Sigmoid colon (tissue), 7 donors: ENCODE data around the gene OR13C5. TPM values are rescaled to one million over a fixed set of nuclear protein-coding genes. Genes with fewer than 3 reads are reported as not detected.

ENCODE experiments used
- DNase-seq: peaks from one replicate; pipeline ENCODE4 v3.0.0-alpha.2; 2019
- H3K27ac ChIP-seq, 4 donors: fragments of 200-600 bp; sonication (generic); one replicate each; pipeline ENCODE4 v1.5.1; 2016 to 2019; ENCODE audit warnings: mild to moderate bottlenecking in 1 of 4
- H3K27me3 ChIP-seq, 3 donors: fragments of 200-600 bp; sonication (generic); one replicate each; pipeline ENCODE4 v1.5.1; 2019; ENCODE audit warnings: mild to moderate bottlenecking in 1 of 3
- H3K36me3 ChIP-seq, 4 donors: fragments of 200-600 bp; sonication (generic); one replicate each; pipeline ENCODE4 v1.5.1; 2016 to 2019
- H3K4me1 ChIP-seq, 4 donors: fragments of 200-600 bp; sonication (generic); one replicate each; pipeline ENCODE4 v1.5.1; 2017 to 2019
- H3K4me3 ChIP-seq, 4 donors: fragments of 200-600 bp; sonication (generic); one replicate each; pipeline ENCODE4 v1.5.1; 2017 to 2019; ENCODE audit warnings: mild to moderate bottlenecking in 2 of 4, moderate library complexity in 1 of 4
- H3K9me3 ChIP-seq, 4 donors: fragments of 200-600 bp in 3 of 4; sonication (generic) in 3 of 4; one replicate each; pipeline versions ENCODE4 v1.5.1 to v1.6.1; 2013 to 2019
- EP300 ChIP-seq, 4 donors: sonication (generic); formaldehyde crosslinking; IDR thresholded peaks; one replicate each; pipeline ENCODE4 v1.6.1; 2017; ENCODE audit warnings: antibody characterized with exemption in 4 of 4
- POLR2A ChIP-seq, 2 donors: fragments of 450-650 bp; IDR thresholded peaks; one replicate each; pipeline ENCODE4 v1.6.1; 2016; ENCODE audit warnings: antibody characterized with exemption in 2 of 2, mild to moderate bottlenecking in 2 of 2, moderate library complexity in 2 of 2
- POLR2AphosphoS5 ChIP-seq, 4 donors: sonication (generic); formaldehyde crosslinking; IDR thresholded peaks; one replicate each; pipeline ENCODE4 v1.6.1; 2017; ENCODE audit warnings: antibody characterized with exemption in 4 of 4
- WGBS, 2 donors: extraction: QIAGEN DNeasy Blood & Tissue Kit; methylation state at CpG; one replicate each; pipeline ENCODE4 v1.1.7; 2013; 5-methylcytosine and 5-hydroxymethylcytosine counted together
- intact Hi-C: fragments of 100-400 bp; cut with DNase I; formaldehyde crosslinking; loops from one replicate; pipeline ENCODE4 v1.15.1; 2023
- polyA plus RNA-seq, 3 donors: library from polyadenylated mRNA; stranded (reverse); fragments of 200-250 nt; gene quantifications; one replicate each; pipeline ENCODE4 v1.2.3, GENCODE V29; 2013
- total RNA-seq, 4 donors: library from RNA; depleted of rRNA; stranded (reverse); fragments of >200 nt; gene quantifications; one replicate each; pipeline ENCODE4 v1.1.0, GENCODE V29; 2016
- TF ChIP-seq, protein P1 (sequence below), 4 experiments: fragments of 450-650 bp in 3 of 4; fragments of 200-600 bp in 1 of 4; IDR thresholded peaks; one replicate each; pipeline ENCODE4 v1.5.1; 2016 to 2019; ENCODE audit warnings: antibody characterized with exemption in 4 of 4, mild to moderate bottlenecking in 3 of 4, moderate library complexity in 2 of 4
- donor health status: healthy with polysubstance abuse.
- donor health status: Bipolar disorder and iron deficiency.
- donor health status: healthy.

OR13C5 gene
- total and polyA plus RNA-seq, 7 donors: not detected

DNA sequence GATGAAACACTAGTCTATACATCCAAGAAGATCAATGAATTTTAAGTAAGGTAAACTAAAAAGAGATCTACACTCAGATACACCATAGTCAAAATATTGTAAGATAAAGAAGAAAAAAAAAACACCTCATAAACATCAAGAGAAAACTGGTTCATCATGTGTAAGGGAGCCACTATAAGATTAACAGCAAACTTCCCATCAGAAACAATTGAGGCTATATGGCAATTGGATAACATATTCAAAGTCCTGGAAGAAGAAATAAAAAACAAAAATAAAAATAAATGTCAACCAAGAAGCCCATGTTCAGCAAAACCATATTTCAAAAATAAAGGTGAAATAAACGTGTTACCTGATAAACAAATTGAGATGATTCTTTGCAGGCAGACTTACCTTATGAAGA, 26.6 kb downstream of the OR13C5 start:
- intact Hi-C loops: no loop called here
- Histone ChIP-seq H3K27me3 (no peaks in the 10 kb centered on the region), H3K27ac (no peak overlapping the region), H3K36me3 (no peaks in the 10 kb centered on the region), H3K9me3 (no peaks in the 10 kb centered on the region), H3K4me1 (no peaks in the 10 kb centered on the region), H3K4me3 (no peak overlapping the region)
- 69 to 80% methylated on average over 1 of the region's 1 CpG for WGBS, 2 donors
- no peak for DNase-seq
- TF ChIP-seq POLR2A (IDR thresholded peaks at IDR 0.05) (no peak), POLR2AphosphoS5 (IDR thresholded peaks at IDR 0.05) (no peak)
- TF ChIP-seq, protein P1, sequence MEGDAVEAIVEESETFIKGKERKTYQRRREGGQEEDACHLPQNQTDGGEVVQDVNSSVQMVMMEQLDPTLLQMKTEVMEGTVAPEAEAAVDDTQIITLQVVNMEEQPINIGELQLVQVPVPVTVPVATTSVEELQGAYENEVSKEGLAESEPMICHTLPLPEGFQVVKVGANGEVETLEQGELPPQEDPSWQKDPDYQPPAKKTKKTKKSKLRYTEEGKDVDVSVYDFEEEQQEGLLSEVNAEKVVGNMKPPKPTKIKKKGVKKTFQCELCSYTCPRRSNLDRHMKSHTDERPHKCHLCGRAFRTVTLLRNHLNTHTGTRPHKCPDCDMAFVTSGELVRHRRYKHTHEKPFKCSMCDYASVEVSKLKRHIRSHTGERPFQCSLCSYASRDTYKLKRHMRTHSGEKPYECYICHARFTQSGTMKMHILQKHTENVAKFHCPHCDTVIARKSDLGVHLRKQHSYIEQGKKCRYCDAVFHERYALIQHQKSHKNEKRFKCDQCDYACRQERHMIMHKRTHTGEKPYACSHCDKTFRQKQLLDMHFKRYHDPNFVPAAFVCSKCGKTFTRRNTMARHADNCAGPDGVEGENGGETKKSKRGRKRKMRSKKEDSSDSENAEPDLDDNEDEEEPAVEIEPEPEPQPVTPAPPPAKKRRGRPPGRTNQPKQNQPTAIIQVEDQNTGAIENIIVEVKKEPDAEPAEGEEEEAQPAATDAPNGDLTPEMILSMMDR (IDR thresholded peaks at IDR 0.05): no peak

DNA sequence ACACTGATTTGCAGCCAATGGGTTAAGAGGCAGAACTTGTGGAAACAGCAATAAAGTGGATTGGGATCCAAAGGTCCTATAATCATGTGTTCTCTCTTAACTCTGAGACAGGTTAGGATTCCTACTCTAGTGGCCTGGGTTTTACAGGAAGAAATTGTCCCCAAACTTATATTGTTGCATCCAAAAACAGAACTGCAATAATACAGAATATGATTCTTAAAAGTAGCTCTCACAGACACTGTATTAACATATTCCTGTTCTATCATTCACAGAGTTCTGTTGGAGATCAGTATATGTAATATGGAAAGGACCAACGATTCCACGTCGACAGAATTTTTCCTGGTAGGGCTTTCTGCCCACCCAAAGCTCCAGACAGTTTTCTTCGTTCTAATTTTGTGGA, 30.3 kb downstream of the OR13C5 start, which contains the start of gene OR13C8:
TSS of gene OR13C8 (plus strand) at position 301 of the 400 bp plus-strand sequence. CDS start at position 301, 0 bp downstream.
- no peak within 1 kb of the TSS for H3K27ac ChIP-seq
- intact Hi-C loops: no loop called here
- no peaks in the 10 kb centered on the region for H3K36me3 ChIP-seq
- no peak within 1 kb of the TSS for H3K4me3 ChIP-seq
- H3K4me1 ChIP-seq: no peaks in the 10 kb centered on the region
- H3K9me3 ChIP-seq: no peaks in the 10 kb centered on the region
- WGBS, 2 donors: 86% methylated on average over 4 of the region's 4 CpGs
- TF ChIP-seq POLR2A (IDR thresholded peaks at IDR 0.05) (no peak), EP300 (IDR thresholded peaks at IDR 0.05) (no peak), POLR2AphosphoS5 (IDR thresholded peaks at IDR 0.05) (no peak)
- TF ChIP-seq, protein P1 (IDR thresholded peaks at IDR 0.05): no peak
- no peaks in the 10 kb centered on the region for H3K27me3 ChIP-seq
- DNase-seq: no peak

DNA sequence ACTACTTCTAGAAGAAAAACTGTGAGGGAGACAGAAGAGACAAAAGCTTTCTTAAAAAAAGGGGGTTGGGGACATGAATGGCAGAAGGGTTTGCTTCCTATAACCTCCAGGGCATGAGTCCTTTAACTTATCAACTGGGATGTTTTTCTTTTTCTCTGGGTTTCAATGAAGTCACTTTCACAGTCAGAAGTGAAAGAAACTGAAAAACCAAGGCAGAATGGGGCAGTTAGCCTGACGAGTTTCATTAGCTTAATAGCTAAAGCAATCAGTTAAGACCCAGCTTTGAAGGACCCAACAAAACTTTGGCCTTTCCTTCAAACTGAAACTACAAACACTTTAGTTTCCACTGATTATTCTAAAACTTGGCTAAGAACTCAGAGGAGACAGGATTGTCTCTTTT, 34.9 kb downstream of the OR13C5 start:
- no peak for DNase-seq
- H3K27me3 ChIP-seq: no peaks in the 10 kb centered on the region
- TF ChIP-seq, protein P1 (IDR thresholded peaks at IDR 0.05): no peak
- TF ChIP-seq POLR2A (IDR thresholded peaks at IDR 0.05) (no peak), EP300 (IDR thresholded peaks at IDR 0.05) (no peak), POLR2AphosphoS5 (IDR thresholded peaks at IDR 0.05) (no peak)
- H3K4me3 ChIP-seq: no peak overlapping the region
- H3K4me1 ChIP-seq: no peaks in the 10 kb centered on the region
- H3K36me3 ChIP-seq: no peaks in the 10 kb centered on the region
- no peak overlapping the region for H3K27ac ChIP-seq
- intact Hi-C loops: no loop called here
- 58 to 66% methylated on average over 1 of the region's 1 CpG for WGBS, 2 donors
- H3K9me3 ChIP-seq: no peaks in the 10 kb centered on the region

DNA sequence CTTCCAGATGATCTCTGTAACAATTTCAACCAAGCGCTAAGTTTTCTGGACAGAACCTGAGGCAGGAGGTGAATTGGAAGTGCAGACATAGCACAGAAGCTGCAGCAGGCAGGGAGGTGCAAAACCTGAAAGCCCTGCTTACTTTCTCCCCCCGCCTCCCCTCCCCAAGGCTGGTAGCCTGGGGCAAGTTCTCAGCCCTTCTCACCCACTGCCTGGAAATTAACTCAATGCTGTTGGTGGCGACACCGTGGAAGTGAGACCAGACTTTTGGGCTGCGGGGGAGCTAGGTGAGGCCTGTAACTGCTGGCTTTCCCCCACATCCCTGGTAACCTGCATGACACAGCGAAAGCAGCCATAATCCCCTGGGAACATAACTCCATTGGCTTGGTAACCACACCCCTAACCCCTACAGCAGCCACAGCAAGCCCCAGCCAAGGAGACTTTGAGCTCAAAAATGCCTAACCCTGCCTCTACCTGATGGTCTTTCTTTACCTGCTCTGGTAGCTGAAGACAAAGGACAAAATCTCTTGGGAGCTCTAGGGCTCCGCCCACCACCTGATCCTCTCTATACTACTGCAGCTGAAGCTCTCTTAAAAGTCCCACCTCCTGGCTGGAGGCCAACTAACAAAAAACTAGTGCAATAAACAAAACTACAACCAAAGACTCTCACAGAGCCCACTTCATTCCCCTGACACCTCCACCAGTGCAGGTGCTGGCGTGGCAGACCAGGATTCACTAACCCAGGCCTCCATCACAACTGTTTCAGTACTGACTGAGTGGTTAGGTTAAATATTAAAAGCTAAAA, 42.2 kb downstream of the OR13C5 start:
- H3K9me3 ChIP-seq: no peaks in the 10 kb centered on the region
- no peaks in the 10 kb centered on the region for H3K27me3 ChIP-seq
- no peak overlapping the region for H3K4me3 ChIP-seq
- no peaks in the 10 kb centered on the region for H3K4me1 ChIP-seq
- H3K36me3 ChIP-seq: no peaks in the 10 kb centered on the region
- no peak for DNase-seq
- no peak overlapping the region for H3K27ac ChIP-seq
- TF ChIP-seq POLR2A (IDR thresholded peaks at IDR 0.05): no peak
- TF ChIP-seq EP300 (IDR thresholded peaks at IDR 0.05): no peak
- no peak for TF ChIP-seq POLR2AphosphoS5 (IDR thresholded peaks at IDR 0.05)
- TF ChIP-seq, protein P1 (IDR thresholded peaks at IDR 0.05): no peak
- intact Hi-C loops: no loop called here
- WGBS, 2 donors: 85 to 87% methylated on average over 8 of the region's 8 CpGs
